H1 (cell line): ENCODE measurements around the gene CDH8. TPM values are rescaled to one million over a fixed set of nuclear protein-coding genes. Genes with fewer than 3 reads are reported as not detected.

ENCODE experiments used
- CTCF ChIA-PET: fragments of 300-600 bp; sonication (Branson Sonifier 250); formaldehyde crosslinking; loops from one replicate; lab custom pipeline; 2021; ENCODE audit not compliant: partially characterized antibody; lab: Charles Lee
- POLR2A ChIA-PET: fragments of 300-600 bp; sonication (Branson Sonifier 250); formaldehyde crosslinking; loops from one replicate; lab custom pipeline; 2021; ENCODE audit warnings: inconsistent platforms; ENCODE audit not compliant: partially characterized antibody; lab: Charles Lee
- DNase-seq, 2 experiments: peaks; one replicate each; pipeline versions ENCODE4 v3.0.0 to v3.0.0-alpha.2; 2010 to 2022; ENCODE audit warnings: low spot score in 2 of 2, low read depth in 1 of 2, mixed read lengths in 1 of 2
- FAIRE-seq: peaks from 2 replicates; lab custom pipeline; 2011; peaks lifted over from hg19 to GRCh38; lab: Jason Lieb, UNC
- H2AFZ ChIP-seq: 2 replicates; pipeline ENCODE4 v1.8.1; 2012; ENCODE audit warnings: low read length, inconsistent platforms
- H2AK5ac ChIP-seq: 2 replicates; pipeline ENCODE4 v1.6.1; 2013; ENCODE audit warnings: low read depth, low read length
- H2BK120ac ChIP-seq: replicated peaks from 2 replicates; pipeline ENCODE3; 2013; ENCODE audit warnings: low read depth, low read length, inconsistent platforms
- H2BK12ac ChIP-seq: 2 replicates; pipeline ENCODE4 v1.6.1; 2013; ENCODE audit warnings: low read depth, low read length
- H2BK15ac ChIP-seq: 2 replicates; pipeline ENCODE4 v1.6.1; 2013; ENCODE audit warnings: low read length
- H2BK20ac ChIP-seq: 2 replicates; pipeline ENCODE4 v1.6.1; 2013; ENCODE audit warnings: low read length
- H2BK5ac ChIP-seq: 2 replicates; pipeline ENCODE4 v1.6.1; 2013; ENCODE audit warnings: low read depth, low read length
- H3K14ac ChIP-seq: 2 replicates; pipeline ENCODE4 v1.6.1; 2013; ENCODE audit warnings: inconsistent platforms; ENCODE audit not compliant: insufficient read length
- H3K18ac ChIP-seq: 2 replicates; pipeline ENCODE4 v1.6.1; 2013; ENCODE audit warnings: low read length; ENCODE audit errors: extremely low read depth
- H3K23ac ChIP-seq: 2 replicates; pipeline ENCODE4 v1.6.1; 2013; ENCODE audit warnings: inconsistent platforms; ENCODE audit not compliant: insufficient read length
- H3K23me2 ChIP-seq: 2 replicates; pipeline ENCODE4 v1.6.1; 2013; ENCODE audit warnings: low read depth, low read length
- H3K27ac ChIP-seq: 2 replicates; pipeline ENCODE4 v1.6.1; 2011; ENCODE audit warnings: low read depth, low read length, inconsistent platforms
- H3K27me3 ChIP-seq, 4 experiments: replicated peaks in 1 of 4; 1 replicate in 1 of 4; 2 replicates in 3 of 4; pipeline versions ENCODE4 v1.6.1 to v1.8.1; 2011 to 2013; ENCODE audit warnings: low read length in 3 of 4, mild to moderate bottlenecking in 3 of 4, inconsistent platforms in 2 of 4, mixed read lengths in 2 of 4, moderate library complexity in 1 of 4; ENCODE audit not compliant: control insufficient read depth in 3 of 4, insufficient read depth in 3 of 4; ENCODE audit errors: extremely low read depth in 1 of 4
- H3K36me3 ChIP-seq, 4 experiments: 2 replicates each; pipeline versions ENCODE4 v1.6.1 to v1.8.1; 2011 to 2013; ENCODE audit warnings: mild to moderate bottlenecking in 4 of 4, low read length in 3 of 4, moderate library complexity in 2 of 4, control low read depth in 1 of 4, inconsistent platforms in 1 of 4; ENCODE audit not compliant: insufficient read depth in 4 of 4, control insufficient read depth in 2 of 4
- H3K4ac ChIP-seq: replicated peaks from 2 replicates; pipeline ENCODE3; 2013; ENCODE audit warnings: low read length, low read depth, mixed read lengths, inconsistent platforms; ENCODE audit not compliant: insufficient read length
- H3K4me1 ChIP-seq, 4 experiments: replicated peaks in 1 of 4; 1 replicate in 1 of 4; 2 replicates in 3 of 4; pipeline versions ENCODE4 v1.6.1 to v1.8.1; 2011 to 2013; ENCODE audit warnings: low read length in 3 of 4, inconsistent platforms in 2 of 4, mixed read lengths in 1 of 4; ENCODE audit not compliant: insufficient read depth in 4 of 4, control insufficient read depth in 3 of 4
- H3K4me2 ChIP-seq, 2 experiments: 2 replicates each; pipeline versions ENCODE4 v1.6.1 to v1.8.1; 2011 to 2013; ENCODE audit warnings: low read depth in 2 of 2, low read length in 2 of 2, control low read depth in 1 of 2, inconsistent platforms in 1 of 2, mild to moderate bottlenecking in 1 of 2; ENCODE audit not compliant: insufficient read depth in 1 of 2
- H3K4me3 ChIP-seq, 4 experiments: fragments of 200-600, 300-600 bp in 1 of 4; sonication (generic), shearing (Covaris generic), sonication (Bioruptor Twin) in 1 of 4; 2 replicates each; pipeline versions ENCODE4 v1.5.1 to v1.8.1; 2011 to 2016; ENCODE audit warnings: low read length in 4 of 4, low read depth in 3 of 4, control low read depth in 2 of 4, inconsistent platforms in 2 of 4, mild to moderate bottlenecking in 2 of 4, mixed read lengths in 1 of 4, moderate library complexity in 1 of 4; ENCODE audit not compliant: insufficient read depth in 2 of 4; ENCODE audit errors: extremely low read depth in 1 of 4
- H3K56ac ChIP-seq: replicated peaks from 2 replicates; pipeline ENCODE3; 2013; ENCODE audit warnings: low read depth, mild to moderate bottlenecking, mixed read lengths, low read length, inconsistent platforms; ENCODE audit not compliant: insufficient read length
- H3K79me1 ChIP-seq: 2 replicates; pipeline ENCODE4 v1.6.1; 2013; ENCODE audit warnings: low read depth, low read length, control low read depth
- H3K79me2 ChIP-seq, 2 experiments: 2 replicates each; pipeline versions ENCODE4 v1.6.1 to v1.8.1; 2012 to 2013; ENCODE audit warnings: low read length in 2 of 2, mild to moderate bottlenecking in 2 of 2, inconsistent platforms in 1 of 2; ENCODE audit not compliant: insufficient read depth in 2 of 2, control insufficient read depth in 1 of 2
- H3K9ac ChIP-seq, 4 experiments: replicated peaks in 1 of 4; 1 replicate in 1 of 4; 2 replicates in 3 of 4; pipeline versions ENCODE4 v1.6.1 to v1.8.1; 2011 to 2013; ENCODE audit warnings: low read depth in 3 of 4, low read length in 3 of 4, control low read depth in 2 of 4, mild to moderate bottlenecking in 2 of 4, moderate library complexity in 2 of 4, inconsistent platforms in 1 of 4; ENCODE audit errors: extremely low read depth in 1 of 4
- H3K9me3 ChIP-seq, 2 experiments: 2 replicates each; pipeline versions ENCODE4 v1.6.1 to v1.8.1; 2012 to 2013; ENCODE audit warnings: mild to moderate bottlenecking in 2 of 2, moderate library complexity in 2 of 2, control low read depth in 1 of 2, inconsistent platforms in 1 of 2, low read depth in 1 of 2, low read length in 1 of 2, mixed read lengths in 1 of 2; ENCODE audit not compliant: insufficient read depth in 2 of 2
- H4K20me1 ChIP-seq, 2 experiments: replicated peaks in 1 of 2; 2 replicates each; pipeline versions ENCODE3 to v1.8.1; 2011 to 2013; ENCODE audit warnings: inconsistent platforms in 2 of 2, low read length in 2 of 2, mild to moderate bottlenecking in 1 of 2; ENCODE audit not compliant: insufficient read depth in 2 of 2, control insufficient read depth in 1 of 2
- H4K5ac ChIP-seq: 2 replicates; pipeline ENCODE4 v1.6.1; 2013; ENCODE audit warnings: low read length, low read depth, mixed read lengths, inconsistent platforms; ENCODE audit not compliant: insufficient read length
- H4K8ac ChIP-seq: 2 replicates; pipeline ENCODE4 v1.8.0; 2013; ENCODE audit warnings: mild to moderate bottlenecking, moderate library complexity, low read length, inconsistent platforms; ENCODE audit not compliant: insufficient read depth; ENCODE audit errors: extremely low read depth
- H4K91ac ChIP-seq: replicated peaks from 2 replicates; pipeline ENCODE3; 2013; ENCODE audit warnings: low read length, mixed read lengths, inconsistent platforms; ENCODE audit not compliant: insufficient read length
- ASH2L ChIP-seq: fragments of 200-600, 300-600 bp; sonication (generic); IDR thresholded peaks from one replicate; pipeline ENCODE4 v1.7.1; 2017; ENCODE audit warnings: low read length
- POU5F1 ChIP-seq: IDR thresholded peaks from 2 replicates; pipeline ENCODE4 v1.6.1; 2011; ENCODE audit warnings: low read depth, mild to moderate bottlenecking, low read length, moderate library complexity
- TEAD4 ChIP-seq: IDR thresholded peaks from 2 replicates; pipeline ENCODE4 v1.6.1; 2012; ENCODE audit warnings: low read depth, low read length, inconsistent platforms, mixed read lengths
- WGBS, 2 experiments: shearing (Covaris generic) in 1 of 2; methylation state at CpG; one replicate each; pipeline versions ENCODE4 v1.1.6 to v1.1.7; 2013 to 2015; ENCODE audit warnings: low lambda C conversion rate in 2 of 2, mixed read lengths in 2 of 2, inconsistent platforms in 1 of 2, low coverage in 1 of 2, missing lambda C conversion rate in 1 of 2; ENCODE audit not compliant: insufficient replicate concordance in 2 of 2, insufficient coverage in 1 of 2, insufficient read length in 1 of 2; ENCODE audit errors: extremely low coverage in 1 of 2, missing lambda C conversion rate in 1 of 2; 5-methylcytosine and 5-hydroxymethylcytosine counted together
- polyA plus RNA-seq, 7 experiments: library from polyadenylated mRNA; depleted of rRNA in 3 of 7; stranded (reverse) in 5 of 7; unstranded in 2 of 7; fragments of >200 nt in 5 of 7; fragments of 200-250 nt in 2 of 7; gene quantifications; 1 replicate in 5 of 7; 2 replicates in 1 of 7; 4 replicates in 1 of 7; pipeline versions ENCODE4 v1.2.1 to v1.2.3, GENCODE V29; 2011 to 2013; ENCODE audit warnings: missing spikeins in 2 of 7, mixed read lengths in 2 of 7
- total RNA-seq: library from RNA; stranded (reverse); fragmentation: NEBNext Ultra II Directional; extraction: Animal tissue kit (Norgen Biotek cat#: 25700); gene quantifications from 2 replicates; pipeline ENCODE4 v1.2.1, GENCODE V29; 2021

The CDH8 gene
- total and polyA plus RNA-seq, 2 of the 8 experiments (the other 6 are each of a cell fraction or from before 2014, with no cell fraction given), result 7.7 to 8.4 TPM

DNA sequence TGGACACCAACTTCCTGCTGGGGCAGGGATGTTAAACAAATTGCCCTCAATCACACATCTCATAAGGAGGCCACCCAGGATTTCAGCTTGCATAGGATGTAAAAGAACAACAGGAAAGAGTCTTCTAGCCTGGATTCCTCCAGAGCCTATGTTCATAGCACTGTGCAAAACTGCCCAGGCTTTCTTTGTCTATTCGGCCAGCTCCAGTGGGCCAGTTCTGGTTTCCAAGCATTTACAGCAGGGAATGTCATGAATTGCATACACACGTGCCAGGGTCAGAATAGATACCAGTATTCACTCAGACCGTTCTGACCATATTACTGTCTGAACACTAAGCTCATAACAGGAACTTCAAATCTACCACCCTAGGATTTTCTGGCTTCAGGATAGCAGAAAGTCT, 273.2 kb downstream of the CDH8 start:
- DNase-seq (no peak), FAIRE-seq (no peak)
- Histone ChIP-seq H3K4me1 (no peaks in the 10 kb centered on the region), H3K27ac (no peak overlapping the region), H2BK15ac (no peak overlapping the region), H3K27me3 (no peaks in the 10 kb centered on the region), H4K8ac (no peak overlapping the region), H3K18ac (no peak overlapping the region), H4K20me1 (no peaks in the 10 kb centered on the region), H3K14ac (no peak overlapping the region), H3K79me2 (no peaks in the 10 kb centered on the region), H3K56ac (no peak overlapping the region), H2BK120ac (no peak overlapping the region), H4K91ac (no peak overlapping the region), H3K4ac (no peak overlapping the region), H3K36me3 (no peaks in the 10 kb centered on the region), H2BK5ac (no peak overlapping the region), H4K5ac (no peak overlapping the region), H2BK12ac (no peak overlapping the region), H2AK5ac (no peak overlapping the region), H2AFZ (no peak overlapping the region), H3K9ac (no peak overlapping the region), H3K23ac (no peak overlapping the region), H3K23me2 (no peaks in the 10 kb centered on the region), H3K4me2 (no peak overlapping the region), H2BK20ac (no peak overlapping the region), H3K79me1 (no peaks in the 10 kb centered on the region), H3K9me3 (no peaks in the 10 kb centered on the region), H3K4me3 (no peak overlapping the region)
- CTCF ChIA-PET, result interaction anchor here (0.9 to 1.1 kb wide), 2 partner anchors 10 to 15 kb away, joined by 3 read pairs; no protein-coding TSS in a partner anchor
- TF ChIP-seq ASH2L (no peak), POU5F1 (no peak), TEAD4 (no peak)
- POLR2A ChIA-PET, result no interaction called here
- 87% methylated on average over 3 of the region's 3 CpGs; no CpG with 5 or more reads in 1 of the 2 experiments for WGBS, 2 experiments
